Measurements from ENCODE around the gene ANKRD65.
"Not testable (repeated sequence)": the region's sequence is repeated elsewhere in the genome, so short reads cannot be mapped to it uniquely, and the experiment has no call there.

GRCh38 chr1:1402901-1403392, 18.1 kb downstream of the ANKRD65 start:
- TF ChIP-seq CTCF, POLR2A (IDR thresholded peaks at IDR 0.05): not testable (repeated sequence)

Measured in lower leg skin (tissue), 3 donors.